Fibroblast of lung (primary cell): ENCODE measurements around the gene PVR. TPM values are rescaled to one million over a fixed set of nuclear protein-coding genes. Genes with fewer than 3 reads are reported as not detected.
A peak's percentile ranks its signal among the peaks of the same experiment; 100 is the strongest.

Experiments
- DNase-seq, 2 donors: peaks; one replicate each; pipeline versions ENCODE4 v3.0.0 to v3.0.0-alpha.2; 2010; ENCODE audit warnings: low read depth in 2 of 2
- H2AFZ ChIP-seq: 2 replicates; pipeline ENCODE4 v1.5.1; 2012; ENCODE audit warnings: low read length, control low read depth, inconsistent platforms
- H3K27ac ChIP-seq: 2 replicates; pipeline ENCODE4 v1.5.1; 2011; ENCODE audit warnings: low read length, control low read depth; ENCODE audit not compliant: insufficient read depth
- H3K27me3 ChIP-seq: 2 replicates; pipeline ENCODE4 v1.5.1; 2011; ENCODE audit warnings: mild to moderate bottlenecking, low read length; ENCODE audit not compliant: control insufficient read depth, insufficient read depth
- H3K36me3 ChIP-seq: 2 replicates; pipeline ENCODE4 v1.5.1; 2011; ENCODE audit warnings: low read length; ENCODE audit not compliant: control insufficient read depth, insufficient read depth
- H3K4me1 ChIP-seq: 2 replicates; pipeline ENCODE4 v1.5.1; 2011; ENCODE audit warnings: low read length; ENCODE audit not compliant: control insufficient read depth, insufficient read depth; ENCODE audit errors: extremely low read depth
- H3K4me2 ChIP-seq: 2 replicates; pipeline ENCODE4 v1.5.1; 2011; ENCODE audit warnings: low read length, control low read depth; ENCODE audit not compliant: insufficient read depth; ENCODE audit errors: extremely low read depth
- H3K4me3 ChIP-seq, 4 experiments: fragments of 200-600 bp in 1 of 4; sonication (generic) in 1 of 4; replicated peaks in 1 of 4; 2 replicates each; pipeline ENCODE4 v1.5.1; 2011 to 2016; ENCODE audit warnings: low read length in 4 of 4, low read depth in 3 of 4, mild to moderate bottlenecking in 3 of 4, control low read depth in 2 of 4, inconsistent platforms in 1 of 4, mixed read lengths in 1 of 4; ENCODE audit not compliant: insufficient read depth in 1 of 4; ENCODE audit errors: control extremely low read depth in 1 of 4
- H3K79me2 ChIP-seq: 2 replicates; pipeline ENCODE4 v1.5.1; 2012; ENCODE audit warnings: mild to moderate bottlenecking, low read length, inconsistent platforms; ENCODE audit not compliant: control insufficient read depth, insufficient read depth
- H3K9ac ChIP-seq: 2 replicates; pipeline ENCODE4 v1.5.1; 2011; ENCODE audit warnings: mild to moderate bottlenecking, low read length, control low read depth; ENCODE audit not compliant: insufficient read depth
- H3K9me3 ChIP-seq: 2 replicates; pipeline ENCODE4 v1.5.1; 2012; ENCODE audit warnings: low read depth, low read length; ENCODE audit not compliant: control insufficient read depth, insufficient read depth
- H4K20me1 ChIP-seq: 2 replicates; pipeline ENCODE4 v1.5.1; 2011; ENCODE audit warnings: low read length; ENCODE audit not compliant: control insufficient read depth, insufficient read depth; ENCODE audit errors: extremely low read depth
- CTCF ChIP-seq, 2 donors: IDR thresholded peaks in 1 of 2; conservative IDR thresholded peaks in 1 of 2; 1 replicate in 1 of 2; 2 replicates in 1 of 2; pipeline ENCODE4 v1.5.1; 2011 to 2012; ENCODE audit warnings: low read length in 2 of 2, control low read depth in 1 of 2, inconsistent platforms in 1 of 2, low read depth in 1 of 2, mild to moderate bottlenecking in 1 of 2
- EZH2 ChIP-seq: IDR thresholded peaks from 2 replicates; pipeline ENCODE4 v1.5.1; 2012; ENCODE audit warnings: low read length, control low read depth, mild to moderate bottlenecking; ENCODE audit errors: missing control alignments
- polyA plus RNA-seq, 2 donors: library from polyadenylated mRNA; depleted of rRNA in 1 of 2; stranded (reverse) in 1 of 2; unstranded in 1 of 2; fragments of >200 nt; gene quantifications; 2 replicates each; pipeline ENCODE4 v1.2.1, GENCODE V29; 2011 to 2012; ENCODE audit warnings: missing spikeins in 1 of 2
- total RNA-seq: library from RNA; depleted of rRNA; stranded (reverse); fragments of >200 nt; gene quantifications from 2 replicates; pipeline ENCODE4 v1.2.1, GENCODE V29; 2014

PVR gene
- total and polyA plus RNA-seq, 2 donors (not counting 1 experiment from before 2014, with no cell fraction given) = 229 to 230 TPM

GRCh38 chr19:44677019-44677811 is 33.5 kb downstream of the PVR start:
- Histone ChIP-seq H2AFZ (no peak overlapping the region), H3K36me3 (peaks cover 8% of the 10 kb centered on the region), H4K20me1 (no peaks in the 10 kb centered on the region), H3K4me2 (no peak overlapping the region), H3K9ac (no peak overlapping the region), H3K79me2 (no peaks in the 10 kb centered on the region), H3K27ac (peak overlapping the region; percentile 4), H3K4me3 (no peak overlapping the region), H3K9me3 (no peaks in the 10 kb centered on the region), H3K27me3 (no peaks in the 10 kb centered on the region), H3K4me1 (no peaks in the 10 kb centered on the region)
- peak; percentile 55 to 77 for DNase-seq
- no peak for TF ChIP-seq CTCF (conservative IDR thresholded peaks at IDR 0.05 in 1 of 2, IDR thresholded peaks at IDR 0.05 in 1 of 2; ENCODE audit: low read depth in 1 of 2, low read length in 2 of 2)
- TF ChIP-seq EZH2 = no peak

GRCh38 chr19:44680536-44680935 is 36.8 kb downstream of the PVR start:
- no peak overlapping the region for H3K27ac ChIP-seq
- no peaks in the 10 kb centered on the region for H3K27me3 ChIP-seq
- TF ChIP-seq CTCF (conservative IDR thresholded peaks at IDR 0.05 in 1 of 2, IDR thresholded peaks at IDR 0.05 in 1 of 2; ENCODE audit: low read depth in 1 of 2, low read length in 2 of 2) (no peak), EZH2 (no peak)
- peaks cover 5% of the 10 kb centered on the region for H3K4me1 ChIP-seq
- H3K4me3 ChIP-seq = no peak overlapping the region
- no peak overlapping the region for H3K9ac ChIP-seq
- H3K4me2 ChIP-seq = no peak overlapping the region
- no peaks in the 10 kb centered on the region for H4K20me1 ChIP-seq
- DNase-seq = no peak
- H3K79me2 ChIP-seq = no peaks in the 10 kb centered on the region
- peaks cover 12% of the 10 kb centered on the region for H3K36me3 ChIP-seq
- H3K9me3 ChIP-seq = no peaks in the 10 kb centered on the region
- no peak overlapping the region for H2AFZ ChIP-seq

GRCh38 chr19:44681992-44682790 is 38.5 kb downstream of the PVR start:
- no peak for TF ChIP-seq CTCF (conservative IDR thresholded peaks at IDR 0.05 in 1 of 2, IDR thresholded peaks at IDR 0.05 in 1 of 2; ENCODE audit: low read depth in 1 of 2, low read length in 2 of 2)
- no peak for TF ChIP-seq EZH2
- Histone ChIP-seq H3K27ac (no peak overlapping the region), H3K4me3 (no peak overlapping the region), H4K20me1 (no peaks in the 10 kb centered on the region), H3K4me2 (no peak overlapping the region), H3K9me3 (no peaks in the 10 kb centered on the region), H3K36me3 (peaks cover 12% of the 10 kb centered on the region), H3K27me3 (no peaks in the 10 kb centered on the region), H3K79me2 (no peaks in the 10 kb centered on the region), H2AFZ (no peak overlapping the region), H3K4me1 (peaks cover 5% of the 10 kb centered on the region), H3K9ac (no peak overlapping the region)
- no peak for DNase-seq
